ENCODE measurements around the gene KANSL1L. TPM values are rescaled to one million over a fixed set of nuclear protein-coding genes. Genes with fewer than 3 reads are reported as not detected.
"Not testable (repeated sequence)": the region's sequence is repeated elsewhere in the genome, so short reads cannot be mapped to it uniquely, and the experiment has no call there.

The KANSL1L gene
- total and polyA plus RNA-seq, 11 donors = 6.1 to 24.9 (median 18.0) TPM

- no peak for ATAC-seq
- no peak overlapping the region for H3K4me3 ChIP-seq
- H3K36me3 ChIP-seq = no peaks in the 10 kb centered on the region
- H3K27me3 ChIP-seq = no peaks in the 10 kb centered on the region
- DNase-seq = no peak
- peaks cover 0 to 4% (median 0%) of the 10 kb centered on the region in 12 donors for H3K4me1 ChIP-seq
- TF ChIP-seq CTCF (IDR thresholded peaks at IDR 0.05) (no peak), POLR2A (IDR thresholded peaks at IDR 0.05) (no peak)
- H3K9me3 ChIP-seq = peaks cover 0 to 18% (median 6%) of the 10 kb centered on the region in 12 donors
- no peak overlapping the region for H3K27ac ChIP-seq
- intact Hi-C loops (cut with DNase I) = loop anchor here in 4 of 10 donors (5.0 to 10.0 kb wide), 5 partner anchors 116 to 856 kb away; partner anchors contain the start of gene MAP2 (in 1 of the 4)
- WGBS, 4 donors = 89 to 94% (median 91%) methylated on average over 4 of the region's 4 CpGs
These were observed 19.1 kb upstream of the KANSL1L start for GRCh38 chr2:210190345-210190744.

GRCh38 chr2:210189452-210190138, 18.4 kb upstream of the KANSL1L start:
- Histone ChIP-seq H3K4me1 (no peaks in the 10 kb centered on the region), H3K27me3 (no peaks in the 10 kb centered on the region), H3K9me3 (peaks cover 0 to 23% (median 11%) of the 10 kb centered on the region in 12 donors), H3K4me3 (no peak overlapping the region), H3K36me3 (no peaks in the 10 kb centered on the region), H3K27ac (no peak overlapping the region)
- intact Hi-C loops (cut with DNase I) = loop anchor here in 4 of 10 donors (5.0 to 10.0 kb wide), 5 partner anchors 115 to 855 kb away; partner anchors contain the start of gene MAP2 (in 1 of the 4)
- 43 to 73% (median 62%) methylated on average over 1 of the region's 1 CpG for WGBS, 4 donors
- ATAC-seq = no peak
- no peak for TF ChIP-seq CTCF (IDR thresholded peaks at IDR 0.05)
- TF ChIP-seq POLR2A (IDR thresholded peaks at IDR 0.05) = no peak
- DNase-seq = no peak

- TF ChIP-seq POLR2A (IDR thresholded peaks at IDR 0.05) = no peak
- TF ChIP-seq CTCF (IDR thresholded peaks at IDR 0.05) = no peak
- H3K27ac ChIP-seq = no peak overlapping the region
- intact Hi-C loops (cut with DNase I) = no loop called here
- 57 to 72% (median 66%) methylated on average over 2 of the region's 2 CpGs for WGBS, 4 donors
- DNase-seq (no peak), ATAC-seq (no peak)
- no peaks in the 10 kb centered on the region for H3K27me3 ChIP-seq
- H3K36me3 ChIP-seq = no peaks in the 10 kb centered on the region
- peaks cover 0 to 31% (median 16%) of the 10 kb centered on the region in 12 donors for H3K9me3 ChIP-seq
- H3K4me3 ChIP-seq = no peak overlapping the region
- no peaks in the 10 kb centered on the region for H3K4me1 ChIP-seq
These were observed 17.5 kb upstream of the KANSL1L start for GRCh38 chr2:210188755-210189154.

GRCh38 chr2:210188190-210188589, 17.0 kb upstream of the KANSL1L start:
- ATAC-seq (no peak), DNase-seq (no peak)
- Histone ChIP-seq H3K4me1 (no peaks in the 10 kb centered on the region), H3K9me3 (peaks cover 0 to 37% (median 16%) of the 10 kb centered on the region in 12 donors), H3K4me3 (no peak overlapping the region), H3K36me3 (no peaks in the 10 kb centered on the region), H3K27ac (no peak overlapping the region), H3K27me3 (no peaks in the 10 kb centered on the region)
- intact Hi-C loops (cut with DNase I) = no loop called here
- 63 to 75% (median 68%) methylated on average over 3 of the region's 3 CpGs for WGBS, 4 donors
- TF ChIP-seq POLR2A (IDR thresholded peaks at IDR 0.05) = no peak
- no peak for TF ChIP-seq CTCF (IDR thresholded peaks at IDR 0.05)

- H3K27ac ChIP-seq; DNase-seq; H3K4me3 ChIP-seq; H3K4me1 ChIP-seq; H3K27me3 ChIP-seq; intact Hi-C loops (cut with DNase I); ATAC-seq; H3K36me3 ChIP-seq: not testable (repeated sequence)
- 84 to 100% (median 90%) methylated on average over 1 of the region's 1 CpG for WGBS, 4 donors
- H3K9me3 ChIP-seq = peaks cover 0 to 39% (median 16%) of the 10 kb centered on the region in 12 donors
These were observed 12.7 kb upstream of the KANSL1L start for GRCh38 chr2:210183936-210184335.

- H3K27me3 ChIP-seq; H3K27ac ChIP-seq; H3K4me3 ChIP-seq; H3K36me3 ChIP-seq; H3K4me1 ChIP-seq; intact Hi-C loops (cut with DNase I); DNase-seq; ATAC-seq: not testable (repeated sequence)
- H3K9me3 ChIP-seq = peaks cover 0 to 40% (median 16%) of the 10 kb centered on the region in 12 donors
- WGBS, 4 donors = 53 to 66% (median 63%) methylated on average over 10 to 12 of the region's 12 CpGs
These were observed 10.4 kb upstream of the KANSL1L start for GRCh38 chr2:210181606-210182088.

All from heart left ventricle (tissue), 16 donors.